K562 (cell line): ENCODE measurements around the gene FOXD2. TPM values are rescaled to one million over a fixed set of nuclear protein-coding genes. Genes with fewer than 3 reads are reported as not detected.
A peak's percentile ranks its signal among the peaks of the same experiment; 100 is the strongest.

Source experiments
- BHLHE40 ChIP-seq: IDR thresholded peaks from 2 replicates; pipeline ENCODE4 v1.6.1; 2011; ENCODE audit warnings: low read length, improper control_type of control experiment
- CBFB ChIP-seq: sonication (generic); formaldehyde crosslinking; IDR thresholded peaks from 2 replicates; pipeline ENCODE4 v1.4.0; 2020; ENCODE audit warnings: mild to moderate bottlenecking, missing genetic modification reagents
- CC2D1A ChIP-seq: fragments of 450-650 bp; IDR thresholded peaks from 2 replicates; pipeline ENCODE4 v1.6.1; 2017; ENCODE audit warnings: mild to moderate bottlenecking
- CHD2 ChIP-seq: IDR thresholded peaks from 2 replicates; pipeline ENCODE4 v1.6.1; 2011; ENCODE audit warnings: low read depth, low read length
- CREB1 ChIP-seq, 2 experiments: sonication (generic) in 1 of 2; formaldehyde crosslinking in 1 of 2; IDR thresholded peaks; 2 replicates each; pipeline versions ENCODE4 v1.6.1 to v1.8.0; 2012 to 2022; ENCODE audit warnings: inconsistent platforms in 1 of 2, mild to moderate bottlenecking in 1 of 2, missing genetic modification reagents in 1 of 2, moderate library complexity in 1 of 2
- CREM ChIP-seq: IDR thresholded peaks from 2 replicates; pipeline ENCODE4 v1.6.1; 2014; ENCODE audit warnings: antibody characterized with exemption, low read depth
- CXXC5 ChIP-seq: fragments of 250-450 bp; sonication (Bioruptor Pico); IDR thresholded peaks from 2 replicates; pipeline ENCODE4 v1.8.0; 2022; ENCODE audit warnings: inconsistent platforms, mild to moderate bottlenecking, moderate library complexity
- ETV1 ChIP-seq: fragments of 450-650 bp; conservative IDR thresholded peaks from 2 replicates; pipeline ENCODE4 v1.6.1; 2016; ENCODE audit warnings: missing genetic modification characterization, control low read depth, low read depth, missing compliant biosample characterization
- HLTF ChIP-seq: fragments of 450-650 bp; IDR thresholded peaks from 2 replicates; pipeline ENCODE4 v1.6.1; 2016
- L3MBTL2 ChIP-seq: fragments of 450-650 bp; IDR thresholded peaks from 2 replicates; pipeline ENCODE4 v1.6.1; 2016; ENCODE audit warnings: mild to moderate bottlenecking, moderate library complexity
- NR4A1 ChIP-seq, 2 experiments: fragments of 250-450 bp in 1 of 2; fragments of 450-650 bp in 1 of 2; sonication (Bioruptor Pico) in 1 of 2; IDR thresholded peaks; 2 replicates each; pipeline versions ENCODE4 v1.4.0 to v1.6.1; 2016 to 2020; ENCODE audit warnings: mild to moderate bottlenecking in 2 of 2, missing compliant biosample characterization in 1 of 2, missing genetic modification characterization in 1 of 2, moderate library complexity in 1 of 2
- RCOR1 ChIP-seq, 2 experiments: IDR thresholded peaks; 2 replicates each; pipeline ENCODE4 v1.6.1; 2012; ENCODE audit warnings: low read depth in 2 of 2, low read length in 2 of 2, borderline replicate concordance in 1 of 2, improper control_type of control experiment in 1 of 2
- RNF2 ChIP-seq: sonication (generic); IDR thresholded peaks from 2 replicates; pipeline ENCODE4 v1.6.1; 2016
- SAP30 ChIP-seq: fragments of 200-600 bp; sonication (generic); IDR thresholded peaks from 2 replicates; pipeline ENCODE4 v1.6.1; 2012; ENCODE audit warnings: borderline replicate concordance, low read depth, mild to moderate bottlenecking, moderate library complexity, low read length, control low read depth, inconsistent platforms; ENCODE audit not compliant: insufficient read depth, poor library complexity, severe bottlenecking
- SP1 ChIP-seq: sonication (generic); formaldehyde crosslinking; IDR thresholded peaks from 2 replicates; pipeline ENCODE4 v1.8.1; 2022; ENCODE audit warnings: mild to moderate bottlenecking, missing genetic modification reagents
- TBL1XR1 ChIP-seq, 2 experiments: IDR thresholded peaks; 2 replicates each; pipeline ENCODE4 v1.6.1; 2012; ENCODE audit warnings: improper control_type of control experiment in 2 of 2, low read length in 2 of 2, mild to moderate bottlenecking in 1 of 2
- THRA ChIP-seq: fragments of 450-650 bp; IDR thresholded peaks from 2 replicates; pipeline ENCODE4 v1.6.1; 2017; ENCODE audit warnings: mild to moderate bottlenecking, moderate library complexity
- YY1 ChIP-seq, 3 experiments: IDR thresholded peaks; 2 replicates each; pipeline ENCODE4 v1.6.1; 2011; ENCODE audit warnings: low read length in 2 of 3, mild to moderate bottlenecking in 2 of 3, moderate library complexity in 2 of 3, borderline replicate concordance in 1 of 3, control low read depth in 1 of 3, low read depth in 1 of 3; ENCODE audit not compliant: insufficient read depth in 3 of 3, insufficient replicate concordance in 2 of 3, control insufficient read depth in 1 of 3, insufficient read length in 1 of 3; ENCODE audit errors: extremely low read depth in 1 of 3
- ZFP91 ChIP-seq: sonication (generic); formaldehyde crosslinking; IDR thresholded peaks from 2 replicates; pipeline ENCODE4 v1.8.0; 2022; ENCODE audit warnings: mild to moderate bottlenecking, missing genetic modification reagents
- ZNF143 ChIP-seq: sonication (generic); formaldehyde crosslinking; IDR thresholded peaks from 2 replicates; pipeline ENCODE4 v1.9.0; 2022; ENCODE audit warnings: mild to moderate bottlenecking, missing genetic modification reagents
- ZNF445 ChIP-seq: fragments of 250-450 bp; sonication (Bioruptor Pico); IDR thresholded peaks from 2 replicates; pipeline ENCODE4 v1.4.0; 2020; ENCODE audit warnings: low read depth, mild to moderate bottlenecking, moderate library complexity
- polyA plus RNA-seq, 8 experiments: library from polyadenylated mRNA; depleted of rRNA in 4 of 8; stranded (reverse) in 5 of 8; unstranded in 3 of 8; fragments of >200 nt; fragmentation: Nextera tagmentation in 2 of 8; fragmentation: Illumina TruSeq in 1 of 8; extraction: Ambion mirVana in 2 of 8; extraction: Trizol in 1 of 8; gene quantifications; 2 replicates each; pipeline versions ENCODE4 v1.2.1 to v1.2.3, GENCODE V29; 2011 to 2014; ENCODE audit warnings: inconsistent platforms in 1 of 8, missing spikeins in 1 of 8
- total RNA-seq, 7 experiments: library from RNA; depleted of rRNA in 6 of 7; stranded (reverse); fragments of >200 nt in 6 of 7; fragmentation: Illumina TruSeq in 2 of 7; extraction: Trizol in 2 of 7; gene quantifications; 2 replicates each; pipeline versions ENCODE4 v1.2.1 to v1.2.3, GENCODE V29; 2011 to 2021; ENCODE audit warnings: low replicate concordance in 1 of 7
- TF ChIP-seq, protein P1 (sequence below), 2 experiments: IDR thresholded peaks; 2 replicates each; pipeline ENCODE4 v1.6.1; 2011; ENCODE audit warnings: borderline replicate concordance in 1 of 2, control low read depth in 1 of 2, low read depth in 1 of 2, low read length in 1 of 2, mild to moderate bottlenecking in 1 of 2, mixed read lengths in 1 of 2, moderate library complexity in 1 of 2; ENCODE audit not compliant: insufficient read depth in 1 of 2, insufficient read length in 1 of 2, poor library complexity in 1 of 2, severe bottlenecking in 1 of 2; ENCODE audit errors: extremely low read depth in 1 of 2

FOXD2 gene
- total and polyA plus RNA-seq, 9 of the 15 experiments (the other 6 are each of a cell fraction or from before 2014, with no cell fraction given), result 0.06 to 1.2 (median 0.22) TPM

GRCh38 chr1:47436304-47436978 lies 1.4 kb upstream of the FOXD2 start (continued):
- TF ChIP-seq TBL1XR1 (IDR thresholded peaks at IDR 0.05; ENCODE audit: low read length in 2 of 2) (peak in 1 of 2 experiments; percentile 65; a peak in 2 of 4 replicates), NR4A1 (CRISPR knock-in tag; IDR thresholded peaks at IDR 0.05) (no peak), NR4A1 (tag; IDR thresholded peaks at IDR 0.05) (no peak), L3MBTL2 (0 out of 2 replicates have a peak, but pooled peaks have one; percentile 8), CHD2 (0 out of 2 replicates have a peak, but pooled peaks have one; percentile 46), ETV1 (peak; percentile 71), SAP30 (no peak), CC2D1A (0 out of 2 replicates have a peak, but pooled peaks have one; percentile 30), BHLHE40 (peak; percentile 52; the same call in 1 of the 2 replicates), HLTF (peak; percentile 69; the same call in 1 of the 2 replicates), YY1 (IDR thresholded peaks at IDR 0.05; ENCODE audit: borderline replicate concordance in 1 of 3, control insufficient read depth in 1 of 3, extremely low read depth in 1 of 3, insufficient read depth in 3 of 3, insufficient read length in 1 of 3, insufficient replicate concordance in 2 of 3, low read depth in 1 of 3, low read length in 2 of 3) (peak in 2 of 3 experiments; percentile 15 to 49), ZFP91 (CRISPR knock-in tag) (0 out of 2 replicates have a peak, but pooled peaks have one; percentile 60), CXXC5 (CRISPR knock-in tag) (peak; percentile 37), RCOR1 (IDR thresholded peaks at IDR 0.05; ENCODE audit: borderline replicate concordance in 1 of 2, low read depth in 2 of 2, low read length in 2 of 2) (peak in 1 of 2 experiments; percentile 78; a peak in 2 of 4 replicates), RNF2 (0 out of 2 replicates have a peak, but pooled peaks have one; percentile 11), ZNF445 (no peak), SP1 (CRISPR knock-in tag) (peak; percentile 59; the same call in 1 of the 2 replicates), CREB1 (IDR thresholded peaks at IDR 0.05) (peak; percentile 6; the same call in 1 of the 2 replicates), CREB1 (CRISPR knock-in tag; IDR thresholded peaks at IDR 0.05) (0 out of 2 replicates have a peak, but pooled peaks have one; percentile 14), THRA (no peak), CBFB (CRISPR knock-in tag) (peak; percentile 20; the same call in 1 of the 2 replicates), CREM (peak; percentile 59), ZNF143 (peak; percentile 44; the same call in 1 of the 2 replicates)
- TF ChIP-seq, protein P1, sequence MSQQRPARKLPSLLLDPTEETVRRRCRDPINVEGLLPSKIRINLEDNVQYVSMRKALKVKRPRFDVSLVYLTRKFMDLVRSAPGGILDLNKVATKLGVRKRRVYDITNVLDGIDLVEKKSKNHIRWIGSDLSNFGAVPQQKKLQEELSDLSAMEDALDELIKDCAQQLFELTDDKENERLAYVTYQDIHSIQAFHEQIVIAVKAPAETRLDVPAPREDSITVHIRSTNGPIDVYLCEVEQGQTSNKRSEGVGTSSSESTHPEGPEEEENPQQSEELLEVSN (IDR thresholded peaks at IDR 0.05; ENCODE audit: borderline replicate concordance in 1 of 2, extremely low read depth in 1 of 2, insufficient read depth in 1 of 2, insufficient read length in 1 of 2, low read depth in 1 of 2, low read length in 1 of 2, poor library complexity in 1 of 2, severe bottlenecking in 1 of 2), result peak in 1 of 2 experiments; percentile 43
